ENCODE measurements around the gene CLEC16A. TPM values are rescaled to one million over a fixed set of nuclear protein-coding genes. Genes with fewer than 3 reads are reported as not detected.

Gene CLEC16A
- total RNA-seq, 2 experiments from 2014 or later: 25.5 to 26.7 TPM

GRCh38 chr16:11094075-11094856, 149.9 kb downstream of the CLEC16A start:
- H3K27me3 Mint-ChIP-seq: no peaks in the 10 kb centered on the region
- H3K36me3 Mint-ChIP-seq: peaks cover 11% of the 10 kb centered on the region
- H3K9me3 Mint-ChIP-seq: no peaks in the 10 kb centered on the region
- peak overlapping the region; percentile 49 for H3K4me3 Mint-ChIP-seq
- peak overlapping the region; percentile 98 for H3K27ac Mint-ChIP-seq
- ChIA-PET CTCF (interaction anchor here (0.8 to 5.0 kb wide), 16 partner anchors 11 to 262 kb away, joined by 3 to 23 read pairs (median 5); partner anchors contain the start of gene SOCS1), POLR2A (interaction anchor here (0.8 to 4.4 kb wide), 21 partner anchors 10 to 164 kb away, joined by 3 to 60 read pairs (median 9); partner anchors contain the start of gene SOCS1)
- H3K4me1 Mint-ChIP-seq (ENCODE audit: low read depth): peaks cover 82% of the 10 kb centered on the region
- DNase-seq: peak; percentile 87
- intact Hi-C loops (cut with micrococcal nuclease): loop anchor here (1.0 to 10.0 kb wide), 11 partner anchors 11 to 261 kb away; partner anchors contain the start of gene CIITA

- Mint-ChIP-seq H3K27ac (peak overlapping the region; percentile 98), H3K4me1 (ENCODE audit: low read depth) (peaks cover 82% of the 10 kb centered on the region), H3K36me3 (peaks cover 9% of the 10 kb centered on the region), H3K4me3 (peak overlapping the region; percentile 49), H3K9me3 (no peaks in the 10 kb centered on the region), H3K27me3 (no peaks in the 10 kb centered on the region)
- ChIA-PET POLR2A (interaction anchor here (0.6 to 4.4 kb wide), 23 partner anchors 10 to 164 kb away, joined by 3 to 60 read pairs (median 8); partner anchors contain the start of gene SOCS1), CTCF (interaction anchor here (0.6 to 5.0 kb wide), 18 partner anchors 10 to 491 kb away, joined by 3 to 23 read pairs (median 5); partner anchors contain the start of gene SOCS1)
- intact Hi-C loops (cut with micrococcal nuclease): loop anchor here (1.0 to 10.0 kb wide), 11 partner anchors 10 to 260 kb away; partner anchors contain the start of gene CIITA
- DNase-seq: peak; percentile 51
These were observed 150.6 kb downstream of the CLEC16A start for GRCh38 chr16:11094857-11095565.

GRCh38 chr16:11095935-11096334, 151.6 kb downstream of the CLEC16A start:
- Mint-ChIP-seq H3K9me3 (no peaks in the 10 kb centered on the region), H3K27ac (peak overlapping the region; percentile 98), H3K27me3 (no peaks in the 10 kb centered on the region), H3K4me1 (ENCODE audit: low read depth) (peaks cover 86% of the 10 kb centered on the region), H3K4me3 (no peak overlapping the region), H3K36me3 (peaks cover 9% of the 10 kb centered on the region)
- DNase-seq: no peak
- POLR2A ChIA-PET: interaction anchor here (0.6 to 4.4 kb wide), 9 partner anchors 18 to 160 kb away, joined by 3 to 60 read pairs (median 4); partner anchors contain the start of gene SOCS1
- CTCF ChIA-PET: interaction anchor here (1.1 to 5.0 kb wide), 5 partner anchors 9 to 260 kb away, joined by 3 to 23 read pairs (median 7); no protein-coding TSS in a partner anchor
- intact Hi-C loops (cut with micrococcal nuclease): loop anchor here (2.0 to 10.0 kb wide), 2 partner anchors 221 to 259 kb away; partner anchors contain the start of gene CIITA

- peaks cover 9% of the 10 kb centered on the region for H3K36me3 Mint-ChIP-seq
- ChIA-PET POLR2A (interaction anchor here (0.8 to 1.7 kb wide), 5 partner anchors 13 to 159 kb away, joined by 3 to 5 read pairs (median 3); partner anchors contain the start of gene SOCS1), CTCF (interaction anchor here (1.0 kb wide), 1 partner anchor 128 kb away, joined by 3 read pairs; no protein-coding TSS in a partner anchor)
- H3K27ac Mint-ChIP-seq: peak overlapping the region; percentile 98
- no peaks in the 10 kb centered on the region for H3K27me3 Mint-ChIP-seq
- no peak overlapping the region for H3K4me3 Mint-ChIP-seq
- no peaks in the 10 kb centered on the region for H3K9me3 Mint-ChIP-seq
- DNase-seq: no peak
- intact Hi-C loops (cut with micrococcal nuclease): loop anchor here (10.0 kb wide), 1 partner anchor 222 kb away; the partner anchor contains the start of gene CIITA
- H3K4me1 Mint-ChIP-seq (ENCODE audit: low read depth): peaks cover 83% of the 10 kb centered on the region
These were observed 152.9 kb downstream of the CLEC16A start for GRCh38 chr16:11097094-11097786.

- Mint-ChIP-seq H3K4me3 (no peak overlapping the region), H3K36me3 (peaks cover 6% of the 10 kb centered on the region), H3K4me1 (ENCODE audit: low read depth) (peaks cover 83% of the 10 kb centered on the region), H3K27ac (peak overlapping the region; percentile 98), H3K9me3 (no peaks in the 10 kb centered on the region), H3K27me3 (no peaks in the 10 kb centered on the region)
- POLR2A ChIA-PET: interaction anchor here (0.8 to 1.7 kb wide), 4 partner anchors 13 to 158 kb away, joined by 3 to 5 read pairs (median 4); partner anchors contain the start of gene SOCS1
- intact Hi-C loops (cut with micrococcal nuclease): loop anchor here (10.0 kb wide), 1 partner anchor 223 kb away; the partner anchor contains the start of gene CIITA
- DNase-seq: no peak
- CTCF ChIA-PET: interaction anchor here (1.0 kb wide), 1 partner anchor 127 kb away, joined by 3 read pairs; no protein-coding TSS in a partner anchor
These were observed 153.4 kb downstream of the CLEC16A start for GRCh38 chr16:11097787-11098167.

GRCh38 chr16:11098601-11099390, 154.4 kb downstream of the CLEC16A start:
- H3K27ac Mint-ChIP-seq: peak overlapping the region; percentile 4
- intact Hi-C loops (cut with micrococcal nuclease): loop anchor here (10.0 kb wide), 1 partner anchor 224 kb away; the partner anchor contains the start of gene CIITA
- no peak overlapping the region for H3K4me3 Mint-ChIP-seq
- no peak for DNase-seq
- no peaks in the 10 kb centered on the region for H3K9me3 Mint-ChIP-seq
- ChIA-PET CTCF (interaction anchor here (1.4 to 2.1 kb wide), 3 partner anchors 11 to 158 kb away, joined by 3 to 6 read pairs (median 4); no protein-coding TSS in a partner anchor), POLR2A (interaction anchor here (0.8 to 2.1 kb wide), 3 partner anchors 23 to 126 kb away, joined by 5 to 19 read pairs (median 7); no protein-coding TSS in a partner anchor)
- H3K4me1 Mint-ChIP-seq (ENCODE audit: low read depth): peaks cover 79% of the 10 kb centered on the region
- no peaks in the 10 kb centered on the region for H3K27me3 Mint-ChIP-seq
- peaks cover 6% of the 10 kb centered on the region for H3K36me3 Mint-ChIP-seq

GRCh38 chr16:11099672-11100205, 155.4 kb downstream of the CLEC16A start:
- intact Hi-C loops (cut with micrococcal nuclease): loop anchor here (1.0 to 10.0 kb wide), 6 partner anchors 15 to 225 kb away; partner anchors contain the start of gene CIITA
- no peak for DNase-seq
- no peaks in the 10 kb centered on the region for H3K9me3 Mint-ChIP-seq
- peak overlapping the region; percentile 92 for H3K27ac Mint-ChIP-seq
- H3K4me3 Mint-ChIP-seq: peak overlapping the region; percentile 46
- peaks cover 78% of the 10 kb centered on the region for H3K4me1 Mint-ChIP-seq (ENCODE audit: low read depth)
- ChIA-PET CTCF (interaction anchor here (0.8 to 2.1 kb wide), 19 partner anchors 10 to 158 kb away, joined by 3 to 16 read pairs (median 5); partner anchors contain the start of gene SOCS1), POLR2A (interaction anchor here (0.8 to 2.1 kb wide), 15 partner anchors 8 to 156 kb away, joined by 3 to 19 read pairs (median 8); partner anchors contain the start of gene SOCS1)
- H3K36me3 Mint-ChIP-seq: peaks cover 8% of the 10 kb centered on the region
- no peaks in the 10 kb centered on the region for H3K27me3 Mint-ChIP-seq

- peak overlapping the region; percentile 92 for H3K27ac Mint-ChIP-seq
- intact Hi-C loops (cut with micrococcal nuclease): loop anchor here (1.0 to 5.0 kb wide), 5 partner anchors 15 to 134 kb away; no protein-coding TSS in a partner anchor
- H3K4me1 Mint-ChIP-seq (ENCODE audit: low read depth): peaks cover 78% of the 10 kb centered on the region
- no peaks in the 10 kb centered on the region for H3K9me3 Mint-ChIP-seq
- H3K36me3 Mint-ChIP-seq: peaks cover 10% of the 10 kb centered on the region
- DNase-seq: peak; percentile 91
- peak overlapping the region; percentile 46 for H3K4me3 Mint-ChIP-seq
- POLR2A ChIA-PET: interaction anchor here (0.8 to 2.1 kb wide), 16 partner anchors 9 to 155 kb away, joined by 3 to 19 read pairs (median 8); partner anchors contain the start of gene SOCS1
- CTCF ChIA-PET: interaction anchor here (0.6 to 2.1 kb wide), 19 partner anchors 9 to 155 kb away, joined by 3 to 16 read pairs (median 5); partner anchors contain the start of gene SOCS1
- no peaks in the 10 kb centered on the region for H3K27me3 Mint-ChIP-seq
These were observed 155.9 kb downstream of the CLEC16A start for GRCh38 chr16:11100239-11100750.

GRCh38 chr16:11101283-11101682, 156.9 kb downstream of the CLEC16A start:
- intact Hi-C loops (cut with micrococcal nuclease): loop anchor here (2.0 to 5.0 kb wide), 2 partner anchors 14 to 76 kb away; no protein-coding TSS in a partner anchor
- Mint-ChIP-seq H3K27ac (peak overlapping the region; percentile 92), H3K4me3 (no peak overlapping the region), H3K36me3 (peaks cover 12% of the 10 kb centered on the region), H3K4me1 (ENCODE audit: low read depth) (peaks cover 80% of the 10 kb centered on the region), H3K27me3 (no peaks in the 10 kb centered on the region), H3K9me3 (no peaks in the 10 kb centered on the region)
- DNase-seq: no peak
- ChIA-PET POLR2A (interaction anchor here (1.4 to 2.0 kb wide), 2 partner anchors 11 to 118 kb away, joined by 3 to 9 read pairs; no protein-coding TSS in a partner anchor), CTCF (interaction anchor here (1.2 to 2.1 kb wide), 3 partner anchors 11 to 49 kb away, joined by 3 to 16 read pairs (median 14); no protein-coding TSS in a partner anchor)

Data from activated CD4-positive, alpha-beta memory T cell treated with anti-CD3 and anti-CD28 coated beads for 36 hours (primary cell).